HK-2 (cell line): ENCODE measurements around the gene PRKCZ.

Experiments
- DNase-seq: peaks from one replicate; pipeline ENCODE4 v3.0.0-alpha.2; 2018; ENCODE audit not compliant: unreplicated experiment

The PRKCZ gene

GRCh38 chr1:2061065-2061778 lies 11.0 kb downstream of the PRKCZ start:
- DNase-seq, result peak; percentile 71

GRCh38 chr1:2065699-2066098 lies 15.5 kb downstream of the PRKCZ start:
- no peak for DNase-seq

GRCh38 chr1:2067393-2067792 lies 17.2 kb downstream of the PRKCZ start:
- no peak for DNase-seq

GRCh38 chr1:2067981-2068380 lies 17.8 kb downstream of the PRKCZ start:
- DNase-seq, result no peak

GRCh38 chr1:2068951-2069350 lies 18.7 kb downstream of the PRKCZ start:
- no peak for DNase-seq

GRCh38 chr1:2070016-2070415 lies 19.8 kb downstream of the PRKCZ start:
- no peak for DNase-seq

GRCh38 chr1:2070800-2071530 lies 20.8 kb downstream of the PRKCZ start:
- no peak for DNase-seq

GRCh38 chr1:2072109-2072806 lies 22.0 kb downstream of the PRKCZ start:
- no peak for DNase-seq

GRCh38 chr1:2072891-2073290 lies 22.7 kb downstream of the PRKCZ start:
- no peak for DNase-seq

GRCh38 chr1:2073382-2074230 lies 23.4 kb downstream of the PRKCZ start:
- DNase-seq, result no peak

GRCh38 chr1:2074396-2074795 lies 24.2 kb downstream of the PRKCZ start:
- DNase-seq, result no peak

- no peak for DNase-seq
Observed at GRCh38 chr1:2074944-2075740, 24.9 kb downstream of the PRKCZ start.

- DNase-seq, result no peak
Observed at GRCh38 chr1:2076826-2077225, 26.6 kb downstream of the PRKCZ start.

GRCh38 chr1:2078170-2078569 lies 28.0 kb downstream of the PRKCZ start:
- no peak for DNase-seq

- DNase-seq, result no peak
Observed at GRCh38 chr1:2079396-2080085, 29.3 kb downstream of the PRKCZ start.

GRCh38 chr1:2080140-2080539 lies 29.9 kb downstream of the PRKCZ start:
- no peak for DNase-seq

GRCh38 chr1:2080884-2081283 lies 30.7 kb downstream of the PRKCZ start:
- DNase-seq, result no peak

- no peak for DNase-seq
Observed at GRCh38 chr1:2081326-2081885, 31.2 kb downstream of the PRKCZ start.

- no peak for DNase-seq
Observed at GRCh38 chr1:2082064-2082463, 31.9 kb downstream of the PRKCZ start.

GRCh38 chr1:2083666-2084065 lies 33.5 kb downstream of the PRKCZ start:
- DNase-seq, result no peak
